Sigmoid colon (tissue), 4 donors: ENCODE data around the gene FSTL4.

Experiments
- CTCF ChIP-seq, 4 experiments: fragments of 450-650 bp in 3 of 4; fragments of 200-600 bp in 1 of 4; IDR thresholded peaks; one replicate each; pipeline ENCODE4 v1.5.1; 2016 to 2019; ENCODE audit warnings: antibody characterized with exemption in 4 of 4, mild to moderate bottlenecking in 3 of 4, moderate library complexity in 2 of 4
- EP300 ChIP-seq, 4 donors: sonication (generic); formaldehyde crosslinking; IDR thresholded peaks; one replicate each; pipeline ENCODE4 v1.6.1; 2017; ENCODE audit warnings: antibody characterized with exemption in 4 of 4
- POLR2A ChIP-seq, 2 donors: fragments of 450-650 bp; IDR thresholded peaks; one replicate each; pipeline ENCODE4 v1.6.1; 2016; ENCODE audit warnings: antibody characterized with exemption in 2 of 2, mild to moderate bottlenecking in 2 of 2, moderate library complexity in 2 of 2

GRCh38 chr5:133344266-133344665 is 268.1 kb downstream of the FSTL4 start:
- TF ChIP-seq CTCF (IDR thresholded peaks at IDR 0.05) = no peak
- TF ChIP-seq POLR2A (IDR thresholded peaks at IDR 0.05) = no peak
- no peak for TF ChIP-seq EP300 (IDR thresholded peaks at IDR 0.05)
